ENCODE measurements around the gene ATG7.
"Not testable (repeated sequence)": the region's sequence is repeated elsewhere in the genome, so short reads cannot be mapped to it uniquely, and the experiment has no call there.

ATG7 gene

GRCh38 chr3:11595024-11595423, 322.8 kb downstream of the ATG7 start:
- not testable (repeated sequence) for DNase-seq

DNA sequence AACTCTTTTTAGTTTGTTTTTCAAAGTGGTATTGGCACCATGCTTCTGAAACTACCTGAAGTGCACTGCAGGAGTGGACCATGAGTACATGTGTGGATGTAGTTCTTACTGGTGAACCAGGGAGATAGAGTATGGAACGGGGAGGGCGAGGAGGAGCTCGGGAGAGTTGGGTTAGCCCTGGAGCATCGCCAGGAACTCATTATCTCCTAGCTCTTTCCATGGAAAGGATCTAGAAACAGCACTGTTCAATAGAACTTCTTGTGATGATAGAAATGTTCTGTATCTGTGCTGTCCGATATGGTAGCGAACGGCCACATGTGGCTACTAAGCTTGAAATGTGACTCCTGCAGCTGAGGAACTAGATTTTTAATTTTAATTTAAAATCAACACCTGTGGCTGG, 324.2 kb downstream of the ATG7 start:
- DNase-seq, result no peak

DNA sequence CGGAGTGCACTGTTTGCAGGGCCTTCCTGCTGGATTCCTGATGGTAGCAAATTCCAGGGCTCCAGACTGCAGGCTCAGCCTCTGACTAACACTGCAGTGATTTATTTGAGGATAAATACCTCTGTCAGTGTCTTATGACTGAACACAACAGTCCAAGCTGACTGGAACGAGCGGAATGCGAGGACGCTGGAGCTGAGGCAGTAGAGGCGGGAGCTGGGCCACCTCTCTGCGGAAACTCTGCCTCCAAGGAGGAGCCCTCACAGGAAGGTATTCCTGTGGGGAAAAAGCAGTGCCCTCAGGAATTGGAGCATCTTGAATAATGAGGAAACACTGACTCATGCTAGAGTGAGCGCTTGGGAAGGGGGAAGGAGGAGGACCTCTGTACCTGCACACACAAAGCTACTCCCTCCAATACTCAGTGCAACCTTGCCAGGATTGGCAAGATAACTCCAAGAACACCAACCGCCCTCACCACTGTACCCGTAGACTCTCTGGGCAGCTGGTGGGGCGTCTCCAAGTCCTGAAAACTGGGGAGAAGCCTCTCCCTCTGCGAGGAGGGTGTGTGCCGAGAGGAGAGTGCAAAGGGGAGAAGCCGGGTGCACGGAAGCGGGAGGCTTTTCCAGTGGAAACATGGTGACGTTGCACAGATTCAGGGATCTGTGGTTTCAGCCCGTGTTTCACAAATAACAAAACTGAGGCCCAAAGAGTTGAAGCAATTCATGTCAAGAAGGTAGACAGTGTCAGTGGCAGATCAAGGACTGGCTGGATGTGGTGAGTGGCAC, 328.5 kb downstream of the ATG7 start:
- DNase-seq, result no peak

- no peak for DNase-seq
Observed at GRCh38 chr3:11601446-11602238, 329.4 kb downstream of the ATG7 start.

DNA sequence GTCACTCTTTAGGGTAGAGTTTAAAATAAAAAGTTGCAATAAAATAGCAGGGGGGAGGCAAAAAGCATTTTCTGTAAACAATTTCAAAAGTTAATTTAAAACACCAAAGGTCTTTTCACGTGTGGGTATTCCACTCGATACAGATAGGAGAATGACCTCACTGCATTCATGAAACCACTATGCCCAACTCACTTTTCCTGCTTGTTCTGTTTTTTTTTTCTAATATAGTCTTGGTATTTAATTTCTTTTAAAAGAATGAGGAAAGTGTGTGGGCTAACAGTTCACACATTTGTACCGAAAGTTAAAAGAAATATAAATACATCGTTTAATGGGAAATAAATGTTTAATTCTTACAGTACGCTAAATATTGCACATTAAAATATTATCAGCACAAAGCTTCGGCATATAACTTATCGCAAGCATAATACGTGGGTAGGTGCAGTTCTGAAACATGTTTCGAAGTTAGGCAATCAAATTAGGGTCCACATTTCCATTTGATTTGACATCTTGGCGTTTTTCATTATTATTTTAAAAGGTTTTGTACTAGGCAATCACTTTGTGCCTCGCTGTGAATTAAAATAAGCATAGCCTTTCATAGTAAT, 330.1 kb downstream of the ATG7 start:
- no peak for DNase-seq

GRCh38 chr3:11602886-11603527, 330.8 kb downstream of the ATG7 start:
- DNase-seq, result no peak

GRCh38 chr3:11603628-11604027, 331.4 kb downstream of the ATG7 start:
- DNase-seq, result no peak

GRCh38 chr3:11604139-11604892, 332.1 kb downstream of the ATG7 start:
- DNase-seq, result no peak

- DNase-seq, result no peak
Observed at GRCh38 chr3:11605398-11605797, 333.2 kb downstream of the ATG7 start.

DNA sequence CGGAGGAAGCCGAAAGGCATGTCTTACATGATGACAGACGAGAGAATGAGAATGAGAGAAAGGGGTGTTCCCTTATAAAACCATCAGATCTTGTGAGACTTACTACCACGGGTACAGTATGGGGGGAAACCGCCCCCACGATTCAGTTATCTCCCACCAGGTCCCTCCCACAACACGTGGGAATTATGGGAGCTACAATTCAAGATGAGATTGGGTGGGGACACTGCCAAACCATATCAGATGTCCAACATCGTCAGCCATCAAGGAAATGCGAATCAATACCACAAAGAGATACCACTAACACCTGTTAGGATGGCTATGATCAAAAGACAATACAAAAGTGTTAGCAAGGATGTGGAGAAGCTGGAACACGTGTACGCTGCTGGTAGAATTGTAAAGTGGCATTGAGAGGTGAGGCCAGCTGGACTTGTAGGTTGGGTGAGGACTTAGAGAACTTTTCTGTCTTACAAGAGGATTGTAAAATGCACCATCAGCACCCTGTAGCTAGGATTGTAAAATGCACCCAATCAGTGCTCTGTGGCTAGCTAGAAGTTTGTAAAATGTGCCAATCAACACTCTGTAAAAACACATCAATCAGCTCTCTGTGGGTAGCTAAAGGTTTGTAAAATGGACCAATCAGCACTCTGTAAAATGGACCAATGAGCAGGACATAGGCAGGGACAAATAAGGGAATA, 334.0 kb downstream of the ATG7 start:
- DNase-seq, result no peak

- no peak for DNase-seq
Observed at GRCh38 chr3:11606865-11607440, 334.8 kb downstream of the ATG7 start.
